Panc1 (cell line): ENCODE results near the gene ATP2B1. TPM values are rescaled to one million over a fixed set of nuclear protein-coding genes. Genes with fewer than 3 reads are reported as not detected.

Experiments
- ATAC-seq: fragments of 200-7000 bp; cut with Tn5 transposase; 2 replicates; pipeline ENCODE4 v1.9.1; 2020; ENCODE audit warnings: mild to moderate bottlenecking, moderate library complexity
- BruUV-seq: library from RNA; stranded (reverse); fragments of 400-500 nt; replicated peaks from 2 replicates; lab custom pipeline; 2021; lab: Mats Ljungman, UMichigan
- CTCF ChIA-PET: fragments of 300-600 bp; sonication (Branson Sonifier 250); formaldehyde crosslinking; loops from one replicate; lab custom pipeline; 2022; ENCODE audit warnings: antibody characterized with exemption; lab: Charles Lee
- POLR2A ChIA-PET: fragments of 300-600 bp; sonication (Branson Sonifier 250); formaldehyde crosslinking; loops from one replicate; lab custom pipeline; 2022; ENCODE audit warnings: antibody characterized with exemption; lab: Charles Lee
- DNase-seq: peaks from one replicate; pipeline ENCODE4 v3.0.0-alpha.2; 2010; ENCODE audit warnings: low read depth, low spot score
- H3K27ac ChIP-seq: 2 replicates; pipeline ENCODE4 v1.5.1; 2011; ENCODE audit warnings: mild to moderate bottlenecking, low read length, inconsistent platforms
- H3K27me3 ChIP-seq: fragments of 200-500 bp; sonication (Bioruptor generic); 2 replicates; pipeline ENCODE4 v1.6.0; 2014; ENCODE audit warnings: low read length, inconsistent platforms; ENCODE audit not compliant: control insufficient read depth, insufficient read depth
- H3K36me3 ChIP-seq: fragments of 200-500 bp; sonication (Bioruptor generic); 2 replicates; pipeline ENCODE4 v1.5.1; 2014; ENCODE audit warnings: inconsistent platforms, mild to moderate bottlenecking, low read length, moderate library complexity; ENCODE audit not compliant: control insufficient read depth, insufficient read depth
- H3K4me1 ChIP-seq: 2 replicates; pipeline ENCODE4 v1.5.1; 2011; ENCODE audit warnings: inconsistent platforms, mild to moderate bottlenecking, low read length, moderate library complexity; ENCODE audit not compliant: control insufficient read depth, insufficient read depth
- H3K4me3 ChIP-seq, 2 experiments: 2 replicates each; pipeline ENCODE4 v1.5.1; 2011 to 2012; ENCODE audit warnings: low read depth in 2 of 2, low read length in 2 of 2, mild to moderate bottlenecking in 2 of 2, inconsistent platforms in 1 of 2, moderate library complexity in 1 of 2
- H3K9me3 ChIP-seq: fragments of 200-500 bp; sonication (Bioruptor generic); 2 replicates; pipeline ENCODE4 v1.5.1; 2014; ENCODE audit warnings: low read depth, mild to moderate bottlenecking, inconsistent platforms, low read length, moderate library complexity; ENCODE audit not compliant: control insufficient read depth, insufficient read depth
- CTCF ChIP-seq: fragments of 450-650 bp; IDR thresholded peaks from 2 replicates; pipeline ENCODE4 v1.5.1; 2017; ENCODE audit warnings: mild to moderate bottlenecking
- POLR2AphosphoS5 ChIP-seq: IDR thresholded peaks from 2 replicates; pipeline ENCODE4 v1.6.1; 2012; ENCODE audit warnings: mild to moderate bottlenecking, low read depth, low read length, moderate library complexity
- REST ChIP-seq, 2 experiments: IDR thresholded peaks; 2 replicates each; pipeline ENCODE4 v1.6.1; 2011 to 2012; ENCODE audit warnings: low read depth in 2 of 2, control low read depth in 1 of 2, low read length in 1 of 2, mild to moderate bottlenecking in 1 of 2, moderate library complexity in 1 of 2; ENCODE audit not compliant: insufficient read depth in 1 of 2
- SIN3A ChIP-seq: IDR thresholded peaks from 2 replicates; pipeline ENCODE4 v1.6.1; 2012; ENCODE audit warnings: low read depth, mild to moderate bottlenecking, low read length, moderate library complexity, borderline replicate concordance; ENCODE audit not compliant: insufficient read depth
- TCF7L2 ChIP-seq: IDR thresholded peaks from 2 replicates; pipeline ENCODE4 v1.6.1; 2011; ENCODE audit warnings: mild to moderate bottlenecking, low read depth, low read length, inconsistent platforms
- in situ Hi-C: cut with HindIII; loops from 2 replicates; pipeline ENCODE4 v1.10.0; 2016; ENCODE audit warnings: low sequenced_read_pairs, low pct_unique_long_range_greater_than_20kb
- intact Hi-C: fragments of 100-400 bp; cut with micrococcal nuclease; formaldehyde crosslinking; loops from one replicate; pipeline ENCODE4 v1.10.0; 2022; ENCODE audit not compliant: unreplicated experiment
- total RNA-seq: library from RNA; stranded (reverse); gene quantifications from one replicate; pipeline ENCODE4 v1.2.1, GENCODE V29; 2021; ENCODE audit not compliant: unreplicated experiment

Gene ATP2B1
- total RNA-seq, 1 experiment from 2014 or later = 64.5 TPM

- H3K4me1 ChIP-seq = no peaks in the 10 kb centered on the region; the same call in 1 of the 2 replicates
- ChIA-PET POLR2A (no interaction called here), CTCF (no interaction called here)
- in situ Hi-C loops (no loop called here), intact Hi-C loops (no loop called here)
- no peak for TF ChIP-seq SIN3A
- no peak for TF ChIP-seq TCF7L2
- TF ChIP-seq CTCF = no peak
- no peak for TF ChIP-seq POLR2AphosphoS5
- TF ChIP-seq REST (IDR thresholded peaks at IDR 0.05; ENCODE audit: insufficient read depth in 1 of 2, low read depth in 2 of 2, low read length in 1 of 2) = no peak
- ATAC-seq = no peak
- no peaks in the 10 kb centered on the region for H3K36me3 ChIP-seq
- H3K9me3 ChIP-seq = no peaks in the 10 kb centered on the region
- no peak for DNase-seq
- H3K27me3 ChIP-seq = no peaks in the 10 kb centered on the region
- no TSS peak for BruUV-seq
- H3K4me3 ChIP-seq = no peak overlapping the region
- no peak overlapping the region for H3K27ac ChIP-seq
Measured at GRCh38 chr12:89750389-89751351, 42.0 kb upstream of the ATP2B1 start.

GRCh38 chr12:89748791-89749190 is 40.2 kb upstream of the ATP2B1 start:
- no TSS peak for BruUV-seq
- DNase-seq (no peak), ATAC-seq (no peak)
- no peaks in the 10 kb centered on the region for H3K27me3 ChIP-seq
- POLR2A ChIA-PET = no interaction called here
- CTCF ChIA-PET = no interaction called here
- H3K36me3 ChIP-seq = no peaks in the 10 kb centered on the region
- in situ Hi-C loops = no loop called here
- no peak overlapping the region for H3K27ac ChIP-seq
- no peaks in the 10 kb centered on the region; the same call in 1 of the 2 replicates for H3K4me1 ChIP-seq
- H3K9me3 ChIP-seq = no peaks in the 10 kb centered on the region
- no peak overlapping the region for H3K4me3 ChIP-seq
- intact Hi-C loops = no loop called here
- no peak for TF ChIP-seq CTCF
